ENCODE measurements around the gene HSPA1B. TPM values are rescaled to one million over a fixed set of nuclear protein-coding genes. Genes with fewer than 3 reads are reported as not detected.

The HSPA1B gene
- total RNA-seq, 1 experiment from 2014 or later = 85.1 TPM

- Histone ChIP-seq H4K91ac (ENCODE audit: insufficient read length, low read depth, low read length) (no peak overlapping the region), H3K9ac (ENCODE audit: extremely low read depth, insufficient read length, low read length) (no peak overlapping the region), H2BK5ac (ENCODE audit: insufficient read length, low read length) (no peak overlapping the region), H4K5ac (ENCODE audit: insufficient read length, low read depth, low read length) (no peak overlapping the region), H3K4ac (ENCODE audit: low read depth, low read length) (no peak overlapping the region), H2AFZ (ENCODE audit: low read length) (no peak overlapping the region), H3K23me2 (ENCODE audit: insufficient read length, low read depth, low read length, poor library complexity, severe bottlenecking) (peaks cover 11% of the 10 kb centered on the region), H2BK120ac (ENCODE audit: low read depth, low read length, poor library complexity, severe bottlenecking) (no peak overlapping the region), H2AK5ac (ENCODE audit: insufficient read length, low read length) (no peak overlapping the region), H3K27ac (ENCODE audit: insufficient read length, low read depth, low read length) (no peak overlapping the region), H4K8ac (replicated peaks; ENCODE audit: insufficient read length, low read depth, low read length) (no peak overlapping the region), H3K56ac (ENCODE audit: insufficient read length, low read depth, low read length) (no peak overlapping the region), H3K4me1 (ENCODE audit: insufficient read depth, low read length) (no peaks in the 10 kb centered on the region), H3K23ac (ENCODE audit: insufficient read length, low read depth, low read length) (no peak overlapping the region), H3T11ph (ENCODE audit: low read length) (no peak overlapping the region), H3K9me3 (ENCODE audit: control insufficient read depth, low read depth, low read length) (no peaks in the 10 kb centered on the region), H3K4me2 (ENCODE audit: insufficient read depth, insufficient read length, low read length) (no peak overlapping the region), H3K14ac (ENCODE audit: insufficient read depth, low read length) (no peak overlapping the region), H3K18ac (ENCODE audit: insufficient read length, low read depth, low read length) (no peak overlapping the region), H3K79me1 (ENCODE audit: insufficient read depth, low read depth, low read length, poor library complexity, severe bottlenecking) (no peaks in the 10 kb centered on the region), H3K79me2 (ENCODE audit: insufficient read depth, low read length) (no peaks in the 10 kb centered on the region), H2BK20ac (ENCODE audit: low read depth, low read length, poor library complexity, severe bottlenecking) (no peak overlapping the region), H2BK15ac (ENCODE audit: low read depth, low read length) (no peak overlapping the region), H3K27me3 (ENCODE audit: insufficient read depth, low read length) (no peaks in the 10 kb centered on the region), H4K20me1 (ENCODE audit: control insufficient read depth, insufficient read depth, insufficient read length) (no peaks in the 10 kb centered on the region), H2BK12ac (ENCODE audit: insufficient read length, low read depth, low read length) (no peak overlapping the region)
- TF ChIP-seq, protein P1, sequence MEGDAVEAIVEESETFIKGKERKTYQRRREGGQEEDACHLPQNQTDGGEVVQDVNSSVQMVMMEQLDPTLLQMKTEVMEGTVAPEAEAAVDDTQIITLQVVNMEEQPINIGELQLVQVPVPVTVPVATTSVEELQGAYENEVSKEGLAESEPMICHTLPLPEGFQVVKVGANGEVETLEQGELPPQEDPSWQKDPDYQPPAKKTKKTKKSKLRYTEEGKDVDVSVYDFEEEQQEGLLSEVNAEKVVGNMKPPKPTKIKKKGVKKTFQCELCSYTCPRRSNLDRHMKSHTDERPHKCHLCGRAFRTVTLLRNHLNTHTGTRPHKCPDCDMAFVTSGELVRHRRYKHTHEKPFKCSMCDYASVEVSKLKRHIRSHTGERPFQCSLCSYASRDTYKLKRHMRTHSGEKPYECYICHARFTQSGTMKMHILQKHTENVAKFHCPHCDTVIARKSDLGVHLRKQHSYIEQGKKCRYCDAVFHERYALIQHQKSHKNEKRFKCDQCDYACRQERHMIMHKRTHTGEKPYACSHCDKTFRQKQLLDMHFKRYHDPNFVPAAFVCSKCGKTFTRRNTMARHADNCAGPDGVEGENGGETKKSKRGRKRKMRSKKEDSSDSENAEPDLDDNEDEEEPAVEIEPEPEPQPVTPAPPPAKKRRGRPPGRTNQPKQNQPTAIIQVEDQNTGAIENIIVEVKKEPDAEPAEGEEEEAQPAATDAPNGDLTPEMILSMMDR (conservative IDR thresholded peaks at IDR 0.05) = no peak
- H3K4me3 Mint-ChIP-seq = no peak overlapping the region
- WGBS (ENCODE audit: extremely low coverage, insufficient read length, low lambda C conversion rate) = no CpG with 5 or more reads among the region's 8 CpGs
- DNase-seq = no peak
- peaks cover 5 to 6% of the 10 kb centered on the region in 2 experiments for H3K9me3 Mint-ChIP-seq
- peaks cover 12 to 36% (median 22%) of the 10 kb centered on the region in 3 experiments; a peak in 6 of 7 replicates for H3K36me3 Mint-ChIP-seq (ENCODE audit: insufficient read depth in 1 of 3, low read depth in 3 of 3)
- H3K4me1 Mint-ChIP-seq = peaks cover 7 to 8% of the 10 kb centered on the region in 2 experiments
- H3K27ac Mint-ChIP-seq = no peak overlapping the region; a peak in 1 of 7 replicates
- H3K27me3 Mint-ChIP-seq (ENCODE audit: low read depth) = peaks cover 2% of the 10 kb centered on the region
These were observed 31.2 kb downstream of the HSPA1B start for GRCh38 chr6:31858707-31859106.

All from H9 (cell line).